GM12878 (cell line): Measurements from ENCODE around the gene CCDC9B. TPM values are rescaled to one million over a fixed set of nuclear protein-coding genes. Genes with fewer than 3 reads are reported as not detected.

Experiments
- ATAC-seq: fragments of 200-7000 bp; cut with Tn5 transposase; 3 replicates; pipeline ENCODE4 v1.9.1; 2020; ENCODE audit warnings: mild to moderate bottlenecking, moderate library complexity
- BruUV-seq: library from RNA; stranded (reverse); fragments of 400-500 nt; replicated peaks from 2 replicates; lab custom pipeline; 2021; lab: Mats Ljungman, UMichigan
- CTCF ChIA-PET: fragments of 300-600 bp; sonication (Branson Sonifier 250); formaldehyde crosslinking; extraction: SDS; loops from one replicate; lab custom pipeline; 2021; ENCODE audit warnings: inconsistent platforms; lab: Yijun Ruan, JAX
- POLR2A ChIA-PET: fragments of 350-600 bp; formaldehyde crosslinking; extraction: SDS; loops from one replicate; lab custom pipeline; 2021; ENCODE audit warnings: inconsistent platforms; lab: Charles Lee
- RAD21 ChIA-PET: fragments of 300-600 bp; sonication (Branson Sonifier 250); formaldehyde crosslinking; loops from one replicate; lab custom pipeline; 2023; ENCODE audit warnings: antibody characterized with exemption; ENCODE audit not compliant: unreplicated experiment; lab: Charles Lee
- SMC1A ChIA-PET: fragments of 300-600 bp; sonication (Branson Sonifier 250); formaldehyde crosslinking; loops from one replicate; lab custom pipeline; 2023; ENCODE audit not compliant: unreplicated experiment, uncharacterized antibody; lab: Charles Lee
- DNase-seq: peaks from one replicate; pipeline ENCODE4 v3.0.0-alpha.2; 2011; ENCODE audit warnings: low read depth, low spot score
- FAIRE-seq: peaks from 3 replicates; lab custom pipeline; 2011; peaks lifted over from hg19 to GRCh38; lab: Jason Lieb, UNC
- H2AFZ ChIP-seq: 2 replicates; pipeline ENCODE4 v1.6.0; 2011; ENCODE audit warnings: low read depth, low read length, control low read depth; ENCODE audit not compliant: control insufficient read depth
- H3K27ac ChIP-seq: 2 replicates; pipeline ENCODE4 v1.5.1; 2011; ENCODE audit warnings: control low read depth; ENCODE audit not compliant: control insufficient read depth, insufficient read depth
- H3K27me3 ChIP-seq, 2 experiments: replicated peaks in 1 of 2; 2 replicates each; pipeline versions ENCODE4 v1.6.0 to v1.6.1; 2011; ENCODE audit warnings: low read length in 1 of 2; ENCODE audit not compliant: control insufficient read depth in 2 of 2, insufficient read depth in 2 of 2
- H3K36me3 ChIP-seq, 2 experiments: 2 replicates each; pipeline ENCODE4 v1.5.1; 2011; ENCODE audit warnings: low read length in 1 of 2; ENCODE audit not compliant: control insufficient read depth in 2 of 2, insufficient read depth in 2 of 2
- H3K4me1 ChIP-seq: 2 replicates; pipeline ENCODE4 v1.6.1; 2011; ENCODE audit warnings: mild to moderate bottlenecking, low read length, moderate library complexity, mixed read lengths; ENCODE audit not compliant: control insufficient read depth, insufficient read depth
- H3K4me2 ChIP-seq: 2 replicates; pipeline ENCODE4 v1.6.0; 2011; ENCODE audit warnings: control low read depth; ENCODE audit not compliant: control insufficient read depth, insufficient read depth
- H3K4me3 ChIP-seq: fragments of 200-600 bp; sonication (generic); 2 replicates; pipeline ENCODE4 v1.5.1; 2016
- H3K79me2 ChIP-seq: 2 replicates; pipeline ENCODE4 v1.6.0; 2011; ENCODE audit warnings: low read length; ENCODE audit not compliant: control insufficient read depth, insufficient read depth
- H3K9ac ChIP-seq: 2 replicates; pipeline ENCODE4 v1.8.0; 2011; ENCODE audit warnings: low read length, control low read depth, mixed read lengths; ENCODE audit not compliant: control insufficient read depth, insufficient read depth
- H3K9me3 ChIP-seq: replicated peaks from 3 replicates; pipeline ENCODE4 v1.5.1; 2011; ENCODE audit warnings: mild to moderate bottlenecking, low read length; ENCODE audit not compliant: control insufficient read depth, insufficient read depth
- H4K20me1 ChIP-seq: 2 replicates; pipeline ENCODE4 v1.6.0; 2011; ENCODE audit not compliant: control insufficient read depth, insufficient read depth
- MXI1 ChIP-seq: fragments of 150-350 bp; IDR thresholded peaks from 2 replicates; pipeline ENCODE4 v1.6.1; 2011; ENCODE audit warnings: low read depth, mild to moderate bottlenecking, inconsistent platforms, low read length, improper control_type of control experiment
- NFYB ChIP-seq: IDR thresholded peaks from 2 replicates; pipeline ENCODE4 v1.6.1; 2011; ENCODE audit warnings: low read depth, mild to moderate bottlenecking, low read length, improper control_type of control experiment, moderate library complexity; ENCODE audit not compliant: insufficient read depth
- NR2C2 ChIP-seq: IDR thresholded peaks from 2 replicates; pipeline ENCODE4 v1.6.1; 2011; ENCODE audit warnings: borderline replicate concordance, low read depth; ENCODE audit not compliant: control insufficient read depth, insufficient read length
- SP1 ChIP-seq: IDR thresholded peaks from one replicate; pipeline ENCODE4 v1.6.1; 2011; ENCODE audit warnings: low read depth, low read length
- SREBF2 ChIP-seq: IDR thresholded peaks from 2 replicates; pipeline ENCODE4 v1.6.1; 2012; ENCODE audit warnings: mild to moderate bottlenecking, low read length
- WGBS: methylation state at CpG from one replicate; pipeline ENCODE4 v1.1.6; 2016; ENCODE audit warnings: low lambda C conversion rate; ENCODE audit not compliant: insufficient replicate concordance, insufficient coverage; ENCODE audit errors: missing lambda C conversion rate; 5-methylcytosine and 5-hydroxymethylcytosine counted together
- in situ Hi-C: fragments of 300-500 bp; cut with MboI; formaldehyde crosslinking; loops from 9 replicates; pipeline ENCODE4 v1.14.3; 2018; ENCODE audit warnings: mixed read lengths
- intact Hi-C: fragments of 100-400 bp; cut with micrococcal nuclease; formaldehyde crosslinking; loops from one replicate; pipeline ENCODE4 v1.14.2; 2022; ENCODE audit not compliant: unreplicated experiment
- polyA plus RNA-seq, 11 experiments: library from polyadenylated mRNA; depleted of rRNA in 4 of 11; unstranded in 6 of 11; stranded (reverse) in 5 of 11; fragments of >200 nt; fragmentation: Nextera tagmentation in 4 of 11; fragmentation: Illumina TruSeq in 1 of 11; extraction: Ambion mirVana in 4 of 11; extraction: Trizol in 1 of 11; gene quantifications; 1 replicate in 1 of 11; 2 replicates in 10 of 11; pipeline versions ENCODE4 v1.2.1 to v1.2.3, GENCODE V29; 2011 to 2016; ENCODE audit warnings: inconsistent platforms in 2 of 11, missing spikeins in 2 of 11, low read depth in 1 of 11
- total RNA-seq, 4 experiments: library from RNA; depleted of rRNA in 3 of 4; stranded (reverse); fragments of >200 nt in 3 of 4; fragmentation: Illumina TruSeq in 1 of 4; extraction: Trizol in 1 of 4; gene quantifications; 2 replicates each; pipeline versions ENCODE4 v1.2.1 to v1.2.3, GENCODE V29; 2013 to 2021
- TF ChIP-seq, protein P1 (sequence below): fragments of 450-650 bp; IDR thresholded peaks from 2 replicates; pipeline ENCODE4 v1.6.1; 2017; ENCODE audit warnings: low read depth, mild to moderate bottlenecking, moderate library complexity
- TF ChIP-seq, protein P2 (sequence below): fragments of 450-650 bp; IDR thresholded peaks from 2 replicates; pipeline ENCODE4 v1.6.1; 2017; ENCODE audit warnings: mild to moderate bottlenecking, moderate library complexity
- TF ChIP-seq, protein P3 (sequence below): fragments of 450-650 bp; IDR thresholded peaks from 2 replicates; pipeline ENCODE4 v1.6.1; 2017; ENCODE audit warnings: mild to moderate bottlenecking
- TF ChIP-seq, protein P4 (sequence below): IDR thresholded peaks from 2 replicates; pipeline ENCODE4 v1.6.1; 2011; ENCODE audit warnings: low read depth, low read length, improper control_type of control experiment, borderline replicate concordance
- TF ChIP-seq, protein P5 (sequence below): IDR thresholded peaks from 2 replicates; pipeline ENCODE4 v1.6.1; 2012; ENCODE audit warnings: mild to moderate bottlenecking, low read depth, low read length

The CCDC9B gene
- total and polyA plus RNA-seq, 10 of the 15 experiments (the other 5 are each of a cell fraction or from before 2014, with no cell fraction given) = 0.01 to 0.08 (median 0.03) TPM; not detected in 6

DNA sequence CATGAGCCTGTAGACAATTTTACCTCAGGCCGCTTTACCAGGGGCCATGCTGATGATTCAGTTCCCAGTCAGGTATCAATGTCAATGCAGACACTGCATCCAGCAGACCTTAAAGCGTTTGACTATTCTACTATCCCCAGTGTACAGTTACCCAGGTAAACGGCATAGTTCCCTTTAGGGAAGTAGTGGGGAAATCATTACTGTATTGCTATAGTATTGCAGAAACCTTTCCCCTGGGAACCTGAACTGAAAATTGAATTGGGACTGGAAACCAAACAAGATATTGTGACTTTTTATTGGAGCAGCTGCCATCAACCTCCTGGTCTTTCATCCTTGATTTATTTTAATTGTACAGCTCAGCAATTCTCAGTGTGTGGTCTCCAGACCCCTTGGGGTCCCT, 23.8 kb downstream of the CCDC9B start:
- FAIRE-seq = no peak
- no peak overlapping the region for H3K4me2 ChIP-seq
- no peak overlapping the region for H3K27ac ChIP-seq
- DNase-seq = no peak
- no peaks in the 10 kb centered on the region for H3K79me2 ChIP-seq
- ChIA-PET POLR2A (interaction anchor here (0.6 kb wide), 2 partner anchors 134 to 338 kb away, joined by 5 to 6 read pairs; no protein-coding TSS in a partner anchor), SMC1A (interaction anchor here (0.8 to 7.6 kb wide), 4 partner anchors 11 to 100 kb away, joined by 3 to 42 read pairs (median 4); no protein-coding TSS in a partner anchor), CTCF (interaction anchor here (0.7 to 17.6 kb wide), 6 partner anchors 10 to 105 kb away, joined by 3 to 336 read pairs (median 6); partner anchors contain the start of gene CCDC9B), RAD21 (interaction anchor here (1.0 to 1.5 kb wide), 3 partner anchors 21 to 100 kb away, joined by 3 read pairs; no protein-coding TSS in a partner anchor)
- no peak overlapping the region for H3K9ac ChIP-seq
- in situ Hi-C loops = no loop called here
- intact Hi-C loops = no loop called here
- 0 out of 2 replicates have a peak, but pooled peaks cover 5% of the 10 kb centered on the region for H3K4me1 ChIP-seq
- H3K4me3 ChIP-seq = no peak overlapping the region
- no TSS peak for BruUV-seq
- no peak overlapping the region for H2AFZ ChIP-seq
- H3K9me3 ChIP-seq = no peaks in the 10 kb centered on the region
- peaks cover 0 to 2% of the 10 kb centered on the region in 2 experiments; a peak in 2 of 4 replicates for H3K27me3 ChIP-seq
- 29% methylated on average over 3 of the region's 3 CpGs for WGBS
- ATAC-seq = no peak
- no peaks in the 10 kb centered on the region for H3K36me3 ChIP-seq
- no peaks in the 10 kb centered on the region for H4K20me1 ChIP-seq
- TF ChIP-seq SREBF2 = no peak
- no peak for TF ChIP-seq MXI1
- TF ChIP-seq, protein P1, sequence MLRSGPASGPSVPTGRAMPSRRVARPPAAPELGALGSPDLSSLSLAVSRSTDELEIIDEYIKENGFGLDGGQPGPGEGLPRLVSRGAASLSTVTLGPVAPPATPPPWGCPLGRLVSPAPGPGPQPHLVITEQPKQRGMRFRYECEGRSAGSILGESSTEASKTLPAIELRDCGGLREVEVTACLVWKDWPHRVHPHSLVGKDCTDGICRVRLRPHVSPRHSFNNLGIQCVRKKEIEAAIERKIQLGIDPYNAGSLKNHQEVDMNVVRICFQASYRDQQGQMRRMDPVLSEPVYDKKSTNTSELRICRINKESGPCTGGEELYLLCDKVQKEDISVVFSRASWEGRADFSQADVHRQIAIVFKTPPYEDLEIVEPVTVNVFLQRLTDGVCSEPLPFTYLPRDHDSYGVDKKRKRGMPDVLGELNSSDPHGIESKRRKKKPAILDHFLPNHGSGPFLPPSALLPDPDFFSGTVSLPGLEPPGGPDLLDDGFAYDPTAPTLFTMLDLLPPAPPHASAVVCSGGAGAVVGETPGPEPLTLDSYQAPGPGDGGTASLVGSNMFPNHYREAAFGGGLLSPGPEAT = no peak
- TF ChIP-seq, protein P2, sequence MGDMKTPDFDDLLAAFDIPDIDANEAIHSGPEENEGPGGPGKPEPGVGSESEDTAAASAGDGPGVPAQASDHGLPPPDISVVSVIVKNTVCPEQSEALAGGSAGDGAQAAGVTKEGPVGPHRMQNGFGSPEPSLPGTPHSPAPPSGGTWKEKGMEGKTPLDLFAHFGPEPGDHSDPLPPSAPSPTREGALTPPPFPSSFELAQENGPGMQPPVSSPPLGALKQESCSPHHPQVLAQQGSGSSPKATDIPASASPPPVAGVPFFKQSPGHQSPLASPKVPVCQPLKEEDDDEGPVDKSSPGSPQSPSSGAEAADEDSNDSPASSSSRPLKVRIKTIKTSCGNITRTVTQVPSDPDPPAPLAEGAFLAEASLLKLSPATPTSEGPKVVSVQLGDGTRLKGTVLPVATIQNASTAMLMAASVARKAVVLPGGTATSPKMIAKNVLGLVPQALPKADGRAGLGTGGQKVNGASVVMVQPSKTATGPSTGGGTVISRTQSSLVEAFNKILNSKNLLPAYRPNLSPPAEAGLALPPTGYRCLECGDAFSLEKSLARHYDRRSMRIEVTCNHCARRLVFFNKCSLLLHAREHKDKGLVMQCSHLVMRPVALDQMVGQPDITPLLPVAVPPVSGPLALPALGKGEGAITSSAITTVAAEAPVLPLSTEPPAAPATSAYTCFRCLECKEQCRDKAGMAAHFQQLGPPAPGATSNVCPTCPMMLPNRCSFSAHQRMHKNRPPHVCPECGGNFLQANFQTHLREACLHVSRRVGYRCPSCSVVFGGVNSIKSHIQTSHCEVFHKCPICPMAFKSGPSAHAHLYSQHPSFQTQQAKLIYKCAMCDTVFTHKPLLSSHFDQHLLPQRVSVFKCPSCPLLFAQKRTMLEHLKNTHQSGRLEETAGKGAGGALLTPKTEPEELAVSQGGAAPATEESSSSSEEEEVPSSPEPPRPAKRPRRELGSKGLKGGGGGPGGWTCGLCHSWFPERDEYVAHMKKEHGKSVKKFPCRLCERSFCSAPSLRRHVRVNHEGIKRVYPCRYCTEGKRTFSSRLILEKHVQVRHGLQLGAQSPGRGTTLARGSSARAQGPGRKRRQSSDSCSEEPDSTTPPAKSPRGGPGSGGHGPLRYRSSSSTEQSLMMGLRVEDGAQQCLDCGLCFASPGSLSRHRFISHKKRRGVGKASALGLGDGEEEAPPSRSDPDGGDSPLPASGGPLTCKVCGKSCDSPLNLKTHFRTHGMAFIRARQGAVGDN = no peak
- TF ChIP-seq, protein P3, sequence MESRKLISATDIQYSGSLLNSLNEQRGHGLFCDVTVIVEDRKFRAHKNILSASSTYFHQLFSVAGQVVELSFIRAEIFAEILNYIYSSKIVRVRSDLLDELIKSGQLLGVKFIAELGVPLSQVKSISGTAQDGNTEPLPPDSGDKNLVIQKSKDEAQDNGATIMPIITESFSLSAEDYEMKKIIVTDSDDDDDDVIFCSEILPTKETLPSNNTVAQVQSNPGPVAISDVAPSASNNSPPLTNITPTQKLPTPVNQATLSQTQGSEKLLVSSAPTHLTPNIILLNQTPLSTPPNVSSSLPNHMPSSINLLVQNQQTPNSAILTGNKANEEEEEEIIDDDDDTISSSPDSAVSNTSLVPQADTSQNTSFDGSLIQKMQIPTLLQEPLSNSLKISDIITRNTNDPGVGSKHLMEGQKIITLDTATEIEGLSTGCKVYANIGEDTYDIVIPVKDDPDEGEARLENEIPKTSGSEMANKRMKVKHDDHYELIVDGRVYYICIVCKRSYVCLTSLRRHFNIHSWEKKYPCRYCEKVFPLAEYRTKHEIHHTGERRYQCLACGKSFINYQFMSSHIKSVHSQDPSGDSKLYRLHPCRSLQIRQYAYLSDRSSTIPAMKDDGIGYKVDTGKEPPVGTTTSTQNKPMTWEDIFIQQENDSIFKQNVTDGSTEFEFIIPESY = no peak
- TF ChIP-seq, protein P4, sequence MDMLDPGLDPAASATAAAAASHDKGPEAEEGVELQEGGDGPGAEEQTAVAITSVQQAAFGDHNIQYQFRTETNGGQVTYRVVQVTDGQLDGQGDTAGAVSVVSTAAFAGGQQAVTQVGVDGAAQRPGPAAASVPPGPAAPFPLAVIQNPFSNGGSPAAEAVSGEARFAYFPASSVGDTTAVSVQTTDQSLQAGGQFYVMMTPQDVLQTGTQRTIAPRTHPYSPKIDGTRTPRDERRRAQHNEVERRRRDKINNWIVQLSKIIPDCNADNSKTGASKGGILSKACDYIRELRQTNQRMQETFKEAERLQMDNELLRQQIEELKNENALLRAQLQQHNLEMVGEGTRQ = no peak
- no peak for TF ChIP-seq SP1
- TF ChIP-seq NFYB = no peak
- no peak for TF ChIP-seq NR2C2
- TF ChIP-seq, protein P5, sequence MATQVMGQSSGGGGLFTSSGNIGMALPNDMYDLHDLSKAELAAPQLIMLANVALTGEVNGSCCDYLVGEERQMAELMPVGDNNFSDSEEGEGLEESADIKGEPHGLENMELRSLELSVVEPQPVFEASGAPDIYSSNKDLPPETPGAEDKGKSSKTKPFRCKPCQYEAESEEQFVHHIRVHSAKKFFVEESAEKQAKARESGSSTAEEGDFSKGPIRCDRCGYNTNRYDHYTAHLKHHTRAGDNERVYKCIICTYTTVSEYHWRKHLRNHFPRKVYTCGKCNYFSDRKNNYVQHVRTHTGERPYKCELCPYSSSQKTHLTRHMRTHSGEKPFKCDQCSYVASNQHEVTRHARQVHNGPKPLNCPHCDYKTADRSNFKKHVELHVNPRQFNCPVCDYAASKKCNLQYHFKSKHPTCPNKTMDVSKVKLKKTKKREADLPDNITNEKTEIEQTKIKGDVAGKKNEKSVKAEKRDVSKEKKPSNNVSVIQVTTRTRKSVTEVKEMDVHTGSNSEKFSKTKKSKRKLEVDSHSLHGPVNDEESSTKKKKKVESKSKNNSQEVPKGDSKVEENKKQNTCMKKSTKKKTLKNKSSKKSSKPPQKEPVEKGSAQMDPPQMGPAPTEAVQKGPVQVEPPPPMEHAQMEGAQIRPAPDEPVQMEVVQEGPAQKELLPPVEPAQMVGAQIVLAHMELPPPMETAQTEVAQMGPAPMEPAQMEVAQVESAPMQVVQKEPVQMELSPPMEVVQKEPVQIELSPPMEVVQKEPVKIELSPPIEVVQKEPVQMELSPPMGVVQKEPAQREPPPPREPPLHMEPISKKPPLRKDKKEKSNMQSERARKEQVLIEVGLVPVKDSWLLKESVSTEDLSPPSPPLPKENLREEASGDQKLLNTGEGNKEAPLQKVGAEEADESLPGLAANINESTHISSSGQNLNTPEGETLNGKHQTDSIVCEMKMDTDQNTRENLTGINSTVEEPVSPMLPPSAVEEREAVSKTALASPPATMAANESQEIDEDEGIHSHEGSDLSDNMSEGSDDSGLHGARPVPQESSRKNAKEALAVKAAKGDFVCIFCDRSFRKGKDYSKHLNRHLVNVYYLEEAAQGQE = no peak
